ENCODE data around the gene CYB561.

The CYB561 gene, protein sequence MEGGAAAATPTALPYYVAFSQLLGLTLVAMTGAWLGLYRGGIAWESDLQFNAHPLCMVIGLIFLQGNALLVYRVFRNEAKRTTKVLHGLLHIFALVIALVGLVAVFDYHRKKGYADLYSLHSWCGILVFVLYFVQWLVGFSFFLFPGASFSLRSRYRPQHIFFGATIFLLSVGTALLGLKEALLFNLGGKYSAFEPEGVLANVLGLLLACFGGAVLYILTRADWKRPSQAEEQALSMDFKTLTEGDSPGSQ

DNA sequence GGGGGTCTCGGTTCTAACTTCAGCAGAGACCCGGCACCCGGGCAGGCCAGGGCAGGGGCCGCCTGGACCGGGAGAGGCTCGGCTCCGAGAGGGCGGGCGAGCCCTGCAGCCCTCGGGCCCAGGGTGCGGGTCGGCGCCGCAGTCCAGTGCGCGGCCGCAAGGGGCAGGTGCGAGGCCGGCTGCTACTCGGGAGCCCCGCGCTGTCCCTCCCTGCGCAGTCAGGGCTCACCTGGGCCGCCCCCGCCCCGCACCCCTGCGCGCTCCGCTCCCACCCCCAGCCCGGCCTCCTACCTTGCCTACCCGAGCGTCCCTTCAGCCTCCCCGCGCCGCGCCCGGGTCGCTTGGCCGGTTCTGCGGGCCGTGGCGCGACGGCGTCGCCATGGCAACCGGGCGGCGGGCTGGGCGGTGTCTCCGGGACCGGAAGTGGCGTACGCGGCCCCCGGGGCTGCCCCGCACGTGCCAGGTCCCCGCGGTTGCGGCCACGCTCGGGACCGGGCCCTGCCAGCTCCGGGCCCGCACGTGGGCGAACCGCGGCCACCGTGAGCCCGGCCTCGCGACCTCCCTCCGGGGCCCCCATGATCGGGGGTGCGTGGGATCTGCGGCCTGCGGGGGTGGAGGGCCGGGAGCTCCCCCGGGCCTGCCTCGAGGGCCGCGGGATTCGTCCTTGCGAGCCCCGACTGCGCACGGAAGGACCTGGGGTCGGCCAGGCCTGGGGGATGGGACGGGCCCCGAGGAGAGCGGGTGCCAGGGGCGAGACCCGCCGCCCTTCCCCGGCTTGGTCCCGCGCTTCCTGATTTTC lies at the start of gene CYB561:
Gene CYB561, minus strand, starts transcription at position 353 of the 799 bp plus-strand sequence. CDS start 8,759 bp downstream, outside the sequence.
- DNase-seq (ENCODE audit: low spot score) = peak; percentile 63

DNA sequence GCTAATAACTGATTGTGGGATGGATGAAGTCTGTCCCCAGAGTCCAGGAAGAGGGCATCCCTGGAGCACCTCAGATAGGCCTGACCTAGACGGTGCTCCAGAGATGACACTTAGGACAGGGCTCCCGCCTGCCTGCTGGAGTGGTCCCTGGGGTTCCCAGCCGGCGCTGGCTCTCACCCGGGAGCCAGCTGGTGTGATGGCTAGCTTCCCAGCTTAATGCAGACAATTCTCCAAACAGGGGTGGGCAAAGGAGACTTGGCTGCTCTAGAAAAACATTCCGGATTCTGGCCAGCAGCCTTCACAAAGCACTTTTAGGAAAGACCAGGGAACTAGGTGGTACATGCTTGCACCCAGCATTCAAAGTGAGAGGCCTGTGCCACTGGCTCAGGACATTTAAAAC lies 49.4 kb upstream of the CYB561 start:
- DNase-seq (ENCODE audit: low spot score) = no peak

DNA sequence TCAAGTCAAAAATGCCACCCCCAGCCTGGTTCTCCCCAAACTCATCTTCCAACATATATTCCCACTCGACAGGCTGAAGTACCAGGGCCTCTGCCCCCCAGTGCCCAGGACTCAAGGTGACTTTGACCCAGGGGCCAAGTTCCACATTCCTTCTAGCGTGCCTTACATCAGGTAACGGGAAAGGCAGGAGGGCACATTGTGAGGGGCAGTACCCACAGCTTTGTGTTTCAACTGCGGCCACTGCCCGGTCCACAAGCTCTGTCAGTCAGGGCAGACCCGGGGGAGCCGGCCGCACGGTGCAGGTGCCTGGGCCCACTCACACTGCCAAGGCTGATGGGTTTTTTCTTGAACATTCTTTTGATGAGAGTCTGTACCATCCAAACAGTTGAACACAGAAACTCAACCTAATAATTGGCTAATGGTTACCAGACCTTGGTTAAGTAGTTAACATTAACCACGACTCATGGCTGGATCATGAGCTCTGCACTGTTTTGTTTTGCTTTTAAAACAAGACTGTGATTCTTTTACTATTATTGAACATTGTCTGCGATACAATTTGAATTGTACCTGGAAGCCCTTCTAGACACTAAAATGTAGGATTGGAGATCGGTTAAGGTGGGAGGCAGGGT lies 48.3 kb upstream of the CYB561 start:
- no peak for DNase-seq (ENCODE audit: low spot score)

DNA sequence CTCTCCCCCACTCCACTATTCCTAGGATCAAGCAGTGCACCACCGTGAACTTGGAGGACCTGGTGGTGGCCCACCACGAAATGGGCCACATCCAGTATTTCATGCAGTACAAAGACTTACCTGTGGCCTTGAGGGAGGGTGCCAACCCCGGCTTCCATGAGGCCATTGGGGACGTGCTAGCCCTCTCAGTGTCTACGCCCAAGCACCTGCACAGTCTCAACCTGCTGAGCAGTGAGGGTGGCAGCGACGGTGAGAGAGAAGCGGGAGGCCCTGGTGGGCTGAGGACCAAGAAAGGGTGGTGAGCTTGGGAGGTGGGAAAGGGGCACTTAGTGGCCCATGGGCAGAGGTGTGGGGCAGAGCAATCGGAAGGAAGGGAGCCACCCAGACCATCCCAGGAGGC lies 47.3 kb upstream of the CYB561 start:
- DNase-seq (ENCODE audit: low spot score) = no peak

DNA sequence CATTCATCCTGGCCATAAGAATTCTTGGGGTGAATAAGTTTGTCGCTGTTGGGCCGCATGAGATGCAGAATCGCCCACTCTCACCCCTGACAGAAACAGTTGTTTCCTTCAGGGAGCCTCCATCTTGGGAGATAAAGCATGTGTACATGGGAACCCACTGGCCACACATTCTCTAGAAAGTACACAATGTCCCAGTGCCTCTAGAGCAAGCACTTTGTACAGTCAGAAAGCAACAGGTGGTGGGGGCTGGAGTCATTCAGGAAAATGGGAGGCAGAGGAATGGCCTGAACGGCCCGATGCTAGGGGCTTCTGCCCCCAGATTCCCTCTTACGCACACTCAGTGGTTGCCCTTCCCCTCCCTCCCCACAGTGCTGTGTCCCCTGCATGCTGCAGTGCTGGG lies 46.8 kb upstream of the CYB561 start:
- no peak for DNase-seq (ENCODE audit: low spot score)

DNA sequence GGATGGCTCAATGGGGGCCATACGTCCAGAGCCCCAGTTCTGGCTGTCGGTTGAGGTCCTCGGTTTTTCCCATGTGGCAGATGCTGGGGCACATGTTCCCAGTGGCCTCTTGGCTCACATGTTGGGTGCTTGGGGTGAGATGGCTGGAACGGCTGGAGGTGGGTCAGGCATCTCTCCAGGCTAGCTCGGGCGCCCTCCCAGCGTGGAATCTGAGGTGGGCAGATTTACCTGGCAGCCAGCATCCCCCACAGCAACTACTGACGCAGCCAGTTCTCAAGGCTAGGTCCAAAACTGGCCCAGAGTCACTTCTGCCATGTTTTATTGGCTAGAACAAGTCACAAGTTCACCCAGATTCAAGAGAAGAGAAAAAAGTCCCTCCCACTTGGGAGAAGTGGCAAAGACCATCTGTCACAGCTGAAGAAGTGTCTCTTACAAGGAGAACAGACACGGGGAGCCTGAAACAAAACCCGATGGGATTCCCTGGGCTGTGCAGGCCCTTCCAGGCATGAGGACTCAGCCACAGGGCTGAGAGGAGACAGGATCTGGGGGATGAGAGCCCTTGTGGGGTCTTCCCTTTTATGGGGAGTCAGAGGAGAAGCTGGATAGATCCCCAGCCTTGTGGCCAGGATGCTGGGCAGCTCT lies 46.0 kb upstream of the CYB561 start:
- no peak for DNase-seq (ENCODE audit: low spot score)

DNA sequence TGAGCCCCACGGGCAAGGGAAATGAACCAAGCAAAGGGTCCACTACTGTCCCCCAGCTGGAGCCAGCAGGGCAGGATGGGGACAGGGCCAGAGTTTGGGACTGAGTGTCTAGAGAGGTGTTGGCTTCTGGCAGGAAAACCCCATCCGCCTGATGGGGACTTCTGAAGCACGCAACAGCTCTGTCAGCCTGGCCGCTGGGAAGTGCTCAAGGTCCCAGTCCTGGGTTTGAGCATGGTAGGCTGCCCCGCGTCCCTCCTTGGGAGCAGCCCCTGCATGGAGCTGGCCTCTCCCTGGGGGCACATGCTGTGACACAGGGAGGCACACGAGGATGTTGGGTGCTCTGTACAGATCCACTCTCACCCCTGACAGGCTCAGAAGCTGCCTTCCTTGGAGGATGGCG lies 45.3 kb upstream of the CYB561 start:
- no peak for DNase-seq (ENCODE audit: low spot score)

DNA sequence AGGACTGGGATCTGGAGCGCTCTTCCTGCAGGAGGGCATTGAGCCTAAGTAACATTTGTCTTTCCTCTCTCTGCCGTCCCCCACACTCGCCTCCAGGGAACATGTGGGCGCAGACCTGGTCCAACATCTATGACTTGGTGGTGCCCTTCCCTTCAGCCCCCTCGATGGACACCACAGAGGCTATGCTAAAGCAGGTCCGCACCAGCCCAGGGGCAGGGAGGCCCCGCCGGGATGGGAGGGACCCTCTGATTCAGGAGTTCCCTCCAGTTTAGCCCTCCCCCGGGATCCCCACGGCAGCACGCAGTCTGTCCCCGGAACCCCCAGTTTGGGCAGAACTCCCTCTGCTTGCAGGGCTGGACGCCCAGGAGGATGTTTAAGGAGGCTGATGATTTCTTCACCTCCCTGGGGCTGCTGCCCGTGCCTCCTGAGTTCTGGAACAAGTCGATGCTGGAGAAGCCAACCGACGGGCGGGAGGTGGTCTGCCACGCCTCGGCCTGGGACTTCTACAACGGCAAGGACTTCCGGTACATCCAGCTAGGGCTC lies 44.8 kb upstream of the CYB561 start:
- DNase-seq (ENCODE audit: low spot score) = no peak

DNA sequence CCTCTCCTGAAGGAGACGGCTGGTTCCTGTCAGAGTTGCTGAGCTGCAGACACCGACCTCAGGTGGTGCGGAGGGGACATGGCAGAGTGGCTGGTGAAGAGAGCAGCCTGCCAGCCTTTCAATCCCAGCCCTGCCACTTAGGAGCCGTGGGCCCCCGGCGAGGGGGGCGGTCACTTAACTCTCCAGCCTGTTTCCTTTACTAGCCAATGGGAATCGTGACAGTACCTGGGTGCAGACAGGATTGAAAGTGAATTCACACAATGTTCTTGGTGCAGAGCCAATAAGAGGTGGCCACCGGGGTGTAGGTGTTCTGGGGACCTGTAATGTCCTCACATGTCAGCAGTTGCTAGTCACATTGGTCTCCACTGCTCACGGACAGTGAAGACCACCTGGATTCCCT lies 44.2 kb upstream of the CYB561 start:
- DNase-seq (ENCODE audit: low spot score) = no peak

DNA sequence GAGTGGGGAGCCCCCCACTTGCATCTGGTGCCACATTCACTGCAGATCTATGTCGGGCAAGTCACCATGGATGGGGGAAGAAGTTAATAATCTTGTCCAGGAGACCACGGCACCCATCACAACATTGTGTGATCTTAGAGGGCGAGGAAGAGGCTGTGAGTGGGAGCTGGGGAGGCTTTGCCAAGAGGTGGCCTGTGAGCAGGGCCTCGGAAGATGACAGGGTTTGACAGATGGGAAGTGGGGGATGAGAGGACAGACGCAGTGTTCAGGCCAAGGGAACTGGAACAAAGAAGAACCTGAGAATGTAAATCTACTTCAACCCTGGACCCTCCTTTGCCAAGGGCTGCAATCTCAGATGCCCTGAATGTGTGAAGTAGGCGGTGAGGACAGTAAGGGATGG lies 43.2 kb upstream of the CYB561 start:
- no peak for DNase-seq (ENCODE audit: low spot score)

DNA sequence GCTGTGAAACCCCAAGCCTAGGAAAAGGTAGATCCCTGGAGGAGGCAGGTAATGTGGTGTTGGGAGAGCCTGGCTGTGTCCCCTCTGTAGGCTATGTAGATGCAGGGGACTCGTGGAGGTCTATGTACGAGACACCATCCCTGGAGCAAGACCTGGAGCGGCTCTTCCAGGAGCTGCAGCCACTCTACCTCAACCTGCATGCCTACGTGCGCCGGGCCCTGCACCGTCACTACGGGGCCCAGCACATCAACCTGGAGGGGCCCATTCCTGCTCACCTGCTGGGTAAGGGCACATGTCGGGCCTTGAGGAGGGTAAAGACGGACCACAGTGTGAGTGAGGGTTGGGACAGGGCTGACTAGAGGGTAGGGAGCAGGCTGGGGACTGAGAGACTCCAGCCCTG lies 42.7 kb upstream of the CYB561 start:
- no peak for DNase-seq (ENCODE audit: low spot score)

DNA sequence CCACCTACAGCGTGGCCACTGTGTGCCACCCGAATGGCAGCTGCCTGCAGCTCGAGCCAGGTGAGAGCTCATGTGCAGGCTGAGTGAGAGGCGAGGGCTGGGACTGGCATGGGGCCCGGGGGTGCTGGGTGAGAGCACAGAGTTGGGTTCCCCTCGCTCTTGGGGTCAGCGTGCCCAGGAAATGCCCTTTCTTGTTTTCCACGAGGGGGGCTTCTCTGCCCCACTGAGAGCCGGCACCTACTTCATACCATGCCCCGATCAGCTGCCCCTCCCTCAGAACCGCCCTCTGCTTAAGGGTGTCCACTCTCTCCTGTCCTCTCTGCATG lies 40.9 kb upstream of the CYB561 start:
- DNase-seq (ENCODE audit: low spot score) = no peak

DNA sequence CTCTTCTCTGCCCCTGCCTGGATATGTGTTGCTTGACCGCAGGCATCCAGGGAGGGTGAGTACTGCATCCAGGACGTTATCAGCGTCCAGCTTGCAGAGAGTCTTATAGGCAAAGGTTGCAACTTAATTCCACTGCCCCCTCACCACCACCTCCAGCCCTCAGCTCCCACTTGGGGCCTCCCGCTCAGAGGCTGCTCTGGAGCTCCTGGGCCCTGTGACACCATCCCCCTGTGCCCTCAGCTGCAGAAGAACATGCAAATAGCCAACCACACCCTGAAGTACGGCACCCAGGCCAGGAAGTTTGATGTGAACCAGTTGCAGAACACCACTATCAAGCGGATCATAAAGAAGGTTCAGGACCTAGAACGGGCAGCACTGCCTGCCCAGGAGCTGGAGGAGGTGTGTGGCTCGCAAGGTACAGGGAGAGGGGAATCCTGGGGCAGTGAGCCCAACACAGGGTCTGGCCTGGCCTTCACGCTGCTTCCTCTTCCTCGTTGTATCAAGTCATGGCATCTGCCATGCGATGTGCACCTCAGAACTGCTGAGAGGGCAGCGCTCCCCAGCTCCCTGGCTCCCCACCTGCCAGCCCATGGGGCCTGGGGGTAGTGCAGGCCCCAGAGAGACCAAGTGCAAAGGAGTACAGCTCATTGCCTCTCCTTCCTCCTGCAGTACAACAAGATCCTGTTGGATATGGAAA lies 40.4 kb upstream of the CYB561 start:
- DNase-seq (ENCODE audit: low spot score) = no peak

DNA sequence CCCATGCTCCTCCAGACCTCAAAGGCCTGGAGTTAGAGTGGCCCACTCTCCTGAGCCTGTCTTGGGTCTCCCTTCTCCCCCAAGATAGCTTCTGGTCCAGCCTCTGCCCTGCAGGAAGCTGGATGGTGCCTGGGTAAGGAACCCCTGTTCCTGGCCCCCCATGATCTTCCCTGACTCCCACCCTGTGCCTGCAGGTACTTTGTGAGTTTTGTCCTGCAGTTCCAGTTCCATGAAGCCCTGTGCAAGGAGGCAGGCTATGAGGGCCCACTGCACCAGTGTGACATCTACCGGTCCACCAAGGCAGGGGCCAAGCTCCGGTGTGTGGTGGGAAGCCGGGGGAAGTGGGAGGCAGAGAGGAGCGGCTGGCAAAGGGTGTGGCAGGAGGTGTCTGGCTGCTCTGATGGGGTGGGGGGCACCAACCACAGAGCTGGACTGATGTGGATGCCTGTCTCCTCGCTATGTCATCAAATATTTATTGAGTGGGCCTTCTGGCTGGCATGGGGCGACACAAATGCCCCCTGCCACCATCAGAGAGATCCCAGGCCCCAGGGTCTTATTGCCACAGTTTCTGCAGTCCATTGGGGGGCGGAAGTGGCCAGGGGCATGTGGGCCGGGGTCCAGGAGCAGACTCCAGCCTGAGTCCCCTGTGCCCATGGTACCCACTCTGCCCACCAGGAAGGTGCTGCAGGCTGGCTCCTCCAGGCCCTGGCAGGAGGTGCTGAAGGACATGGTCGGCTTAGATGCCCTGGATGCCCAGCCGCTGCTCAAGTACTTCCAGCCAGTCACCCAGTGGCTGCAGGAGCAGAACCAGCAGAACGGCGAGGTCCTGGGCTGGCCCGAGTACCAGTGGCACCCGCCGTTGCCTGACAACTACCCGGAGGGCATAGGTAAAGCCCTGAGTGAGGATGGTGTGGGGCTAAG lies 37.8 kb upstream of the CYB561 start:
- no peak for DNase-seq (ENCODE audit: low spot score)

DNA sequence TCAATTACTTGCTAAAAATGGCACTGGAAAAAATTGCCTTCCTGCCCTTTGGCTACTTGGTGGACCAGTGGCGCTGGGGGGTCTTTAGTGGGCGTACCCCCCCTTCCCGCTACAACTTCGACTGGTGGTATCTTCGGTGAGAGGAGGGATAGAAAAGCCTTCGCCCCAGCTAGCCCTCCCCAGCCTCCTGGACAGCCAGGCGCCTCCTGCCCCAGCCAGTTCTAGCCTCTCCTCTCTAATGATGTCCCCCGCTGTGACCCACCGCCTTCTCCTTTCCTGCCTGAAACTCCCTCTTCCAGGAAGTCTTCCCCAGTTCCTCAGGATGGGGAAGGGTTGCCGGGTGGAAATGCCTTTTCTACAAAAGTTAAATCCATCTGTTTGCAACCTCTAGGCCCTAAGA lies 36.9 kb upstream of the CYB561 start:
- DNase-seq (ENCODE audit: low spot score) = no peak

DNA sequence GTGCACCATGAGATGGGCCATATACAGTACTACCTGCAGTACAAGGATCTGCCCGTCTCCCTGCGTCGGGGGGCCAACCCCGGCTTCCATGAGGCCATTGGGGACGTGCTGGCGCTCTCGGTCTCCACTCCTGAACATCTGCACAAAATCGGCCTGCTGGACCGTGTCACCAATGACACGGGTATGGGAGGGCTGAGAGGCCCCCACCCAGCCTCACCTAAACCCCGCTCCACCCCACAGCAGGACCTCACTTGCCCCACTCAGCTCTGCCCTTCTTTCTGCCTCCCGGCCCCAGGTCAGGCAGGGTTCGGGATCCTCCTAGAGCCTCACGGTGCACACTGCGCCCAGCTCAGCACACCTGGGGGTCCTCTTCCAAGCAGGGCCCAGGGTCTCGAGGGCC lies 36.4 kb upstream of the CYB561 start:
- DNase-seq (ENCODE audit: low spot score) = no peak

DNA sequence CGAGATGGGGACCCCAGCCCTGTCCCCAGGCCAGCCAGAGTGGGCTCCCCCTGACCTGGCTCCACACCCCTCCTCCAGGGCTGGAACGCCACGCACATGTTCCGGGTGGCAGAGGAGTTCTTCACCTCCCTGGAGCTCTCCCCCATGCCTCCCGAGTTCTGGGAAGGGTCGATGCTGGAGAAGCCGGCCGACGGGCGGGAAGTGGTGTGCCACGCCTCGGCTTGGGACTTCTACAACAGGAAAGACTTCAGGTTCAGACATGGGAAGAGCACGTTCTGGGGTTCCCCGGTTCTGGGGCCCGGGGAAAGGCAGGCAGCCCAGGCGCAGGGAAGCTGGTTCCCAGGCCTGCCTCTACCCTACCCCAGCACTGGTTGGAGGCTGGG lies 35.4 kb upstream of the CYB561 start:
- no peak for DNase-seq (ENCODE audit: low spot score)

DNA sequence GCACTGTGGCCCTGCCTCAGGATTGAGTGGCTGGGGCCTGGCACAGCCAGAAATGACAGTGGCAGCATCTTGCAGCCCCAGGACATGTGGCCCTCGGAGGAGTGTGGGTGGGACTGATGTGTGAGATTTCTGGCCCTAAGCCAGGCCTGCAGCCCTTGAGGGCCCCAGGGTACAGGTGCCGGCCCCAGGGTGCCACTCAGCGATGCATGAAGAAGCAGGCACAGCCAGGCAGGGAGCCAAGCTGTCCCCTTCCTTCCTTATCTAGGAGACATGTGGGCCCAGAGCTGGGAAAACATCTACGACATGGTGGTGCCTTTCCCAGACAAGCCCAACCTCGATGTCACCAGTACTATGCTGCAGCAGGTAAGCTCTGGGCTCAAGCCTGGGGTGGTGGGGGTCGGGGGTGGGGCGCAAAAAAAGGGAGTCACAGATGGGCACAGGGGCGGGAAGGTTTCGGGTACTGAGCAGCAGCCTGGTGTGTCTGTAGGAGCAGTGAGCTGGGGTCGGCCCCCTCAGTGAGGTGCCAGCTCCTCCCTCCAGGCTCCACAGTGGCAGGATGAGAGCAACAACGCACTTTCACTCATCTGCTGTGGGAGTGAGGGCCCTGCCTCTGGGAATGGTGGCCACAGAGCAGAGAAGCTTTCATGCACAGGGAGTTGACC lies 34.9 kb upstream of the CYB561 start:
- DNase-seq (ENCODE audit: low spot score) = no peak

DNA sequence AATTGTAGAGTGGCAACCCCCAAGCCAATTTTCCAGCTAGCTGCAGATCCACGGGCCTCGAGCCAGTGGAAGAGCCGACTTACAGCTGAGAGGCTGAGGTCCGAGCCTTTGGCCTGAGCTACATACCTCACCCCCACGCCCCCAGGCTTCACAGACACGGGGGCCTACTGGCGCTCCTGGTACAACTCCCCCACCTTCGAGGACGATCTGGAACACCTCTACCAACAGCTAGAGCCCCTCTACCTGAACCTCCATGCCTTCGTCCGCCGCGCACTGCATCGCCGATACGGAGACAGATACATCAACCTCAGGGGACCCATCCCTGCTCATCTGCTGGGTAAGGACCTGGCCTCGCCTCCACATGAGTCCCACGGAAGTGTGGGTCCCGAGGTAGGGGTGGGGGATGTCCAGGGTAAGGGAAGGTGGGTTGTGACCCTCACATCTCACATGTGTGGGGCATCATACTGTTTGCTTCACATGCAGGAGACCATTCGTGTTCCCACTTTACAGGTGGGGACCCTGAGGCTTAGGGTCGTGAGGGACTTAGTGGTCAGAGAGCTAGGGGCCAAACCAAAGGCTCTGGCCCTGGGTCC lies 34.2 kb upstream of the CYB561 start:
- DNase-seq (ENCODE audit: low spot score) = no peak
